Activated CD8-positive, alpha-beta T cell treated with anti-CD3 and anti-CD28 coated beads for 36 hours (primary cell): ENCODE data around the gene GBF1. TPM values are rescaled to one million over a fixed set of nuclear protein-coding genes. Genes with fewer than 3 reads are reported as not detected.
"Not testable (repeated sequence)": the region's sequence is repeated elsewhere in the genome, so short reads cannot be mapped to it uniquely, and the experiment has no call there.

Source experiments
- ATAC-seq: fragments of 200-7000 bp; cut with Tn5 transposase; one replicate; pipeline ENCODE4 v1.10.0; 2021; ENCODE audit warnings: mild to moderate bottlenecking, moderate library complexity
- CTCF ChIA-PET: fragments of 350-600 bp; sonication (Branson Sonifier 250); formaldehyde crosslinking; loops from one replicate; lab custom pipeline; 2021; ENCODE audit warnings: antibody characterized with exemption; lab: Charles Lee
- POLR2A ChIA-PET: fragments of 350-600 bp; sonication (Branson Sonifier 250); formaldehyde crosslinking; loops from one replicate; lab custom pipeline; 2021; ENCODE audit warnings: antibody characterized with exemption; lab: Charles Lee
- DNase-seq: peaks from one replicate; pipeline ENCODE4 v3.0.0-alpha.2; 2020
- H3K27ac Mint-ChIP-seq: one replicate; pipeline ENCODE4 v1.8.0; 2021; ENCODE audit warnings: mild to moderate bottlenecking, mixed read lengths
- H3K27me3 Mint-ChIP-seq: one replicate; pipeline ENCODE4 v1.8.0; 2021; ENCODE audit warnings: mixed read lengths
- H3K36me3 Mint-ChIP-seq: one replicate; pipeline ENCODE4 v1.8.0; 2021; ENCODE audit warnings: low read depth, mixed read lengths
- H3K4me1 Mint-ChIP-seq: one replicate; pipeline ENCODE4 v1.8.0; 2021; ENCODE audit warnings: low read depth, mixed read lengths
- H3K4me3 Mint-ChIP-seq: one replicate; pipeline ENCODE4 v1.8.0; 2021; ENCODE audit warnings: mild to moderate bottlenecking, moderate library complexity, mixed read lengths
- H3K9me3 Mint-ChIP-seq: one replicate; pipeline ENCODE4 v1.8.0; 2021; ENCODE audit warnings: mixed read lengths
- intact Hi-C: fragments of 100-400 bp; cut with micrococcal nuclease; formaldehyde crosslinking; loops from one replicate; pipeline ENCODE4 v1.10.0; 2022
- total RNA-seq, 2 experiments: library from RNA; stranded (reverse); gene quantifications; one replicate each; pipeline ENCODE4 v1.2.3, GENCODE V29; 2021
- TF ChIP-seq, protein P1 (sequence below): fragments of 200-600 bp; IDR thresholded peaks from one replicate; pipeline ENCODE4 v1.8.0; 2022; ENCODE audit warnings: antibody characterized with exemption, mild to moderate bottlenecking

GBF1 gene
- total RNA-seq, 2 experiments from 2014 or later, result 25.4 to 28.2 TPM

GRCh38 chr10:102243309-102243708 is 2.0 kb upstream of the GBF1 start:
- ATAC-seq, result no peak
- ChIA-PET POLR2A (interaction anchor here (0.6 to 1.2 kb wide), 4 partner anchors 11 to 91 kb away, joined by 3 read pairs; no protein-coding TSS in a partner anchor), CTCF (interaction anchor here (4.7 kb wide), 1 partner anchor 12 kb away, joined by 58 read pairs; no protein-coding TSS in a partner anchor)
- Mint-ChIP-seq H3K4me1 (peaks cover 36% of the 10 kb centered on the region), H3K27ac (no peak overlapping the region), H3K36me3 (peaks cover 4% of the 10 kb centered on the region), H3K9me3 (no peaks in the 10 kb centered on the region), H3K4me3 (no peak overlapping the region), H3K27me3 (peaks cover 32% of the 10 kb centered on the region)
- no peak for DNase-seq
- TF ChIP-seq, protein P1, sequence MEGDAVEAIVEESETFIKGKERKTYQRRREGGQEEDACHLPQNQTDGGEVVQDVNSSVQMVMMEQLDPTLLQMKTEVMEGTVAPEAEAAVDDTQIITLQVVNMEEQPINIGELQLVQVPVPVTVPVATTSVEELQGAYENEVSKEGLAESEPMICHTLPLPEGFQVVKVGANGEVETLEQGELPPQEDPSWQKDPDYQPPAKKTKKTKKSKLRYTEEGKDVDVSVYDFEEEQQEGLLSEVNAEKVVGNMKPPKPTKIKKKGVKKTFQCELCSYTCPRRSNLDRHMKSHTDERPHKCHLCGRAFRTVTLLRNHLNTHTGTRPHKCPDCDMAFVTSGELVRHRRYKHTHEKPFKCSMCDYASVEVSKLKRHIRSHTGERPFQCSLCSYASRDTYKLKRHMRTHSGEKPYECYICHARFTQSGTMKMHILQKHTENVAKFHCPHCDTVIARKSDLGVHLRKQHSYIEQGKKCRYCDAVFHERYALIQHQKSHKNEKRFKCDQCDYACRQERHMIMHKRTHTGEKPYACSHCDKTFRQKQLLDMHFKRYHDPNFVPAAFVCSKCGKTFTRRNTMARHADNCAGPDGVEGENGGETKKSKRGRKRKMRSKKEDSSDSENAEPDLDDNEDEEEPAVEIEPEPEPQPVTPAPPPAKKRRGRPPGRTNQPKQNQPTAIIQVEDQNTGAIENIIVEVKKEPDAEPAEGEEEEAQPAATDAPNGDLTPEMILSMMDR, result no peak
- intact Hi-C loops, result no loop called here

DNA sequence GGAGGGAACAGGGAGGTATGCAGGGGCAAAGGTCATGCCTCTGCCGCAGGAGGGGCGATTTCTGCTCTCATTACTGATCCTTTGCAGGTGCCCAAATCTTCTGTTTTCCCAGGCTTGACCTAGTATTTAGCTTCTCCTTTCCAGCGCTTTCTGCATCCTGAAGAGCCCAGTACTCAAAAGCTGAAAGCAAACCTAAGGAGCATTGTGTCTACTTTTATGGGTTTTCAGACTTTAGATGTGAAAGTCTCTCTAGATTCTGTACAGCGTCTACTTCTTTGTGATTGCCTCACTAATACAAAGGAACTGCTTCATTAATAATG is 560 bp downstream of the GBF1 start:
- CTCF ChIA-PET, result interaction anchor here (1.0 to 4.7 kb wide), 6 partner anchors 15 to 215 kb away, joined by 3 to 58 read pairs (median 6); no protein-coding TSS in a partner anchor
- Mint-ChIP-seq H3K36me3 (peaks cover 9% of the 10 kb centered on the region), H3K9me3 (no peaks in the 10 kb centered on the region), H3K4me3 (peak overlapping the region; percentile 98), H3K27me3 (peaks cover 18% of the 10 kb centered on the region), H3K27ac (peak overlapping the region; percentile 94), H3K4me1 (peaks cover 43% of the 10 kb centered on the region)
- ATAC-seq (no peak), DNase-seq (no peak)
- intact Hi-C loops, result loop anchor here (2.0 kb wide), 1 partner anchor 149 kb away; the partner anchor contains the start of gene NFKB2
- POLR2A ChIA-PET, result interaction anchor here (0.7 to 1.9 kb wide), 8 partner anchors 16 to 429 kb away, joined by 3 to 5 read pairs (median 3); partner anchors contain the start of gene CUEDC2
- TF ChIP-seq, protein P1, result no peak

DNA sequence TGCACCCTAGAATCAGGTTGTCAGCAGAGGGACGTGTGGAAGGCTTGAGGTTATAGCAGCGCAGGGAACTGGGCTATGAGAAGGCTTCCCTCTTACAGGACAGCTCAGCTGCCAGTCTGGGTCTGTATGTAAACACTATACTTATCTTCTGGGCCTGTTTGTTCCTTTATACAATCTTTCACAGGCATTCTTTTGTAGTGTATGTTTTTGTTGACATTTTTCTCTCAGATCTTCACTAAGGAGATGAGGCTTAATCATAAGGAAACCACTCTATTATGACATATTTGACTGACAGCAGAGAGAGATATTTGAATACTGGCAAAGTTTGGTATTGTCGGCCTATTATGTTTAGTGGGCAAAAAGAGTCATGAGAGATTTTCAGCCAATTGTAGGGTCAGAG is 929 bp downstream of the GBF1 start:
- H3K27me3 Mint-ChIP-seq, result peaks cover 16% of the 10 kb centered on the region
- CTCF ChIA-PET, result interaction anchor here (2.3 to 4.7 kb wide), 2 partner anchors 15 to 77 kb away, joined by 7 to 58 read pairs; no protein-coding TSS in a partner anchor
- ATAC-seq (no peak), DNase-seq (no peak)
- H3K4me1 Mint-ChIP-seq, result peaks cover 44% of the 10 kb centered on the region
- POLR2A ChIA-PET, result interaction anchor here (1.4 to 1.5 kb wide), 2 partner anchors 77 to 80 kb away, joined by 3 read pairs; no protein-coding TSS in a partner anchor
- peak overlapping the region; percentile 94 for H3K27ac Mint-ChIP-seq
- peak overlapping the region; percentile 98 for H3K4me3 Mint-ChIP-seq
- intact Hi-C loops, result no loop called here
- peaks cover 9% of the 10 kb centered on the region for H3K36me3 Mint-ChIP-seq
- no peaks in the 10 kb centered on the region for H3K9me3 Mint-ChIP-seq
- TF ChIP-seq, protein P1, result no peak

DNA sequence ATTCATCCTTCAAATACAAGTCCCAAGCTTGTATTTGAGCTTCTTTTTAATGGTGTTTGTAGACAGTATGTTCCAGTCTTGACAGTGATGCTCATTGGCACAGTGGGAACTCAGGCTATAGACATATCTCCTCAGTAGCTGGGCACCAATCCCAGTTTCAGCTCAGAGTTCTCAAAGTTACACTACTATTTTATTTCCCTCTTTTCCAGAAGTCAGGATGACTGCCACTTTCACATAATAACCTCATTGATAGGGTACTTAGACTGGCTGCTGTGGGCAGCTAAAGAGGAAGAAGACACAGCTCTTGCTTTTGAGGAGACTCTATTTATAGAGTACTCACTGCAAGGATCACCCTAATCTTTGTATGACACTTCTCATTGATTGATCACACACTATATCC is 2.4 kb downstream of the GBF1 start:
- POLR2A ChIA-PET, result interaction anchor here (0.6 to 0.8 kb wide), 3 partner anchors 17 to 64 kb away, joined by 3 read pairs; no protein-coding TSS in a partner anchor
- CTCF ChIA-PET, result interaction anchor here (0.7 to 4.1 kb wide), 6 partner anchors 17 to 146 kb away, joined by 3 to 59 read pairs (median 3); no protein-coding TSS in a partner anchor

GRCh38 chr10:102252508-102252907 is 7.2 kb downstream of the GBF1 start:
- Mint-ChIP-seq H3K4me1 (peaks cover 35% of the 10 kb centered on the region), H3K36me3 (peaks cover 21% of the 10 kb centered on the region)
- H3K27me3 Mint-ChIP-seq, POLR2A ChIA-PET, DNase-seq, intact Hi-C loops, H3K27ac Mint-ChIP-seq, H3K9me3 Mint-ChIP-seq, H3K4me3 Mint-ChIP-seq, ATAC-seq: not testable (repeated sequence)
- CTCF ChIA-PET, result interaction anchor here (1.4 to 2.5 kb wide), 3 partner anchors 21 to 99 kb away, joined by 3 to 9 read pairs (median 8); no protein-coding TSS in a partner anchor

More for the DNA sequence above, 2.4 kb downstream of the GBF1 start:
- DNase-seq (no peak), ATAC-seq (no peak)
- TF ChIP-seq, protein P1, result no peak
- H3K9me3 Mint-ChIP-seq, result no peaks in the 10 kb centered on the region
- no peak overlapping the region for H3K27ac Mint-ChIP-seq
- H3K4me3 Mint-ChIP-seq, result peak overlapping the region; percentile 98
- H3K27me3 Mint-ChIP-seq, result peaks cover 5% of the 10 kb centered on the region
- H3K4me1 Mint-ChIP-seq, result peaks cover 40% of the 10 kb centered on the region
- peaks cover 9% of the 10 kb centered on the region for H3K36me3 Mint-ChIP-seq
- intact Hi-C loops, result no loop called here
